IMR-90 (cell line): ENCODE measurements around the gene SLC8A1. TPM values are rescaled to one million over a fixed set of nuclear protein-coding genes. Genes with fewer than 3 reads are reported as not detected.

ENCODE experiments used
- ATAC-seq: fragments of 200-7000 bp; cut with Tn5 transposase; 2 replicates; pipeline ENCODE4 v1.9.1; 2020; ENCODE audit warnings: low read depth, mild to moderate bottlenecking, moderate library complexity
- BruUV-seq: library from RNA; stranded (reverse); fragments of 400-500 nt; replicated peaks from 2 replicates; lab custom pipeline; 2021; lab: Mats Ljungman, UMichigan
- CTCF ChIA-PET: fragments of 300-600 bp; formaldehyde crosslinking; extraction: SDS; loops from one replicate; lab custom pipeline; 2021; ENCODE audit warnings: antibody characterized with exemption; lab: Yijun Ruan, JAX
- POLR2A ChIA-PET: fragments of 300-600 bp; sonication (Branson Sonifier 250); formaldehyde crosslinking; loops from one replicate; lab custom pipeline; 2022; ENCODE audit warnings: antibody characterized with exemption; ENCODE audit not compliant: unreplicated experiment; lab: Charles Lee
- DNase-seq: peaks from one replicate; pipeline ENCODE4 v3.0.0; 2013
- H2AFZ ChIP-seq: replicated peaks from 2 replicates; pipeline ENCODE3; 2013; ENCODE audit warnings: low read length, mild to moderate bottlenecking; ENCODE audit not compliant: poor library complexity
- H2AK5ac ChIP-seq: 2 replicates; pipeline ENCODE4 v1.6.1; 2013; ENCODE audit warnings: low read depth, low read length, inconsistent platforms
- H2AK9ac ChIP-seq: replicated peaks from 2 replicates; pipeline ENCODE3; 2013; ENCODE audit warnings: mild to moderate bottlenecking, low read depth, low read length, moderate library complexity; ENCODE audit not compliant: poor library complexity
- H2BK120ac ChIP-seq: 2 replicates; pipeline ENCODE4 v1.6.1; 2013; ENCODE audit warnings: low read depth, low read length, inconsistent platforms
- H2BK15ac ChIP-seq: 3 replicates; pipeline ENCODE4 v1.6.1; 2013; ENCODE audit warnings: low read depth, low read length, inconsistent platforms
- H2BK20ac ChIP-seq: 2 replicates; pipeline ENCODE4 v1.6.1; 2013; ENCODE audit warnings: low read depth, mild to moderate bottlenecking, inconsistent platforms, low read length, moderate library complexity
- H2BK5ac ChIP-seq: 2 replicates; pipeline ENCODE4 v1.6.1; 2013; ENCODE audit warnings: mild to moderate bottlenecking, low read depth, low read length, inconsistent platforms; ENCODE audit not compliant: poor library complexity, severe bottlenecking
- H3K14ac ChIP-seq: replicated peaks from 2 replicates; pipeline ENCODE4 v1.6.1; 2013; ENCODE audit warnings: low read depth, low read length, inconsistent platforms
- H3K18ac ChIP-seq: 2 replicates; pipeline ENCODE4 v1.6.1; 2013; ENCODE audit warnings: low read depth, low read length, control low read depth
- H3K23ac ChIP-seq: 2 replicates; pipeline ENCODE4 v1.6.1; 2013; ENCODE audit warnings: low read depth, low read length, inconsistent platforms
- H3K27ac ChIP-seq: 2 replicates; pipeline ENCODE4 v1.5.1; 2013; ENCODE audit warnings: mild to moderate bottlenecking, control low read depth, low read length; ENCODE audit not compliant: insufficient read depth
- H3K27me3 ChIP-seq: 2 replicates; pipeline ENCODE4 v1.6.1; 2013; ENCODE audit warnings: low read length; ENCODE audit not compliant: control insufficient read depth, insufficient read depth
- H3K36me3 ChIP-seq: 2 replicates; pipeline ENCODE4 v1.6.1; 2013; ENCODE audit warnings: low read length, mixed read lengths; ENCODE audit not compliant: control insufficient read depth, insufficient read depth
- H3K4ac ChIP-seq: 2 replicates; pipeline ENCODE4 v1.6.1; 2013; ENCODE audit warnings: low read depth, low read length, inconsistent platforms
- H3K4me1 ChIP-seq: 2 replicates; pipeline ENCODE4 v1.6.1; 2013; ENCODE audit warnings: low read length, mixed read lengths; ENCODE audit not compliant: control insufficient read depth, insufficient read depth
- H3K4me2 ChIP-seq: 2 replicates; pipeline ENCODE4 v1.6.1; 2013; ENCODE audit warnings: low read depth, mild to moderate bottlenecking, control low read depth, low read length, moderate library complexity
- H3K4me3 ChIP-seq: 2 replicates; pipeline ENCODE4 v1.5.1; 2013; ENCODE audit warnings: low read depth, mild to moderate bottlenecking, control low read depth, low read length, moderate library complexity; ENCODE audit not compliant: insufficient read depth
- H3K56ac ChIP-seq: 2 replicates; pipeline ENCODE4 v1.6.1; 2013; ENCODE audit warnings: low read length, inconsistent platforms; ENCODE audit not compliant: insufficient read depth; ENCODE audit errors: extremely low read depth
- H3K79me1 ChIP-seq, 2 experiments: 2 replicates each; pipeline ENCODE4 v1.6.1; 2013; ENCODE audit warnings: low read length in 2 of 2, inconsistent platforms in 1 of 2, low read depth in 1 of 2
- H3K9ac ChIP-seq: 2 replicates; pipeline ENCODE4 v1.6.1; 2013; ENCODE audit warnings: low read depth, low read length, control low read depth
- H3K9me1 ChIP-seq: 2 replicates; pipeline ENCODE4 v1.6.1; 2013; ENCODE audit warnings: low read length, inconsistent platforms; ENCODE audit not compliant: insufficient read depth
- H3K9me3 ChIP-seq: 2 replicates; pipeline ENCODE4 v1.6.1; 2013; ENCODE audit warnings: low read length; ENCODE audit not compliant: control insufficient read depth, insufficient read depth
- H4K20me1 ChIP-seq: 2 replicates; pipeline ENCODE4 v1.6.1; 2013; ENCODE audit warnings: low read length, inconsistent platforms; ENCODE audit not compliant: insufficient read depth
- H4K5ac ChIP-seq: 2 replicates; pipeline ENCODE4 v1.6.1; 2013; ENCODE audit warnings: mild to moderate bottlenecking, low read depth, low read length, control low read depth
- H4K8ac ChIP-seq, 2 experiments: 2 replicates each; pipeline ENCODE4 v1.6.1; 2013; ENCODE audit warnings: low read depth in 2 of 2, low read length in 2 of 2, control low read depth in 1 of 2, inconsistent platforms in 1 of 2
- H4K91ac ChIP-seq: 2 replicates; pipeline ENCODE4 v1.6.1; 2013; ENCODE audit warnings: low read depth, low read length, inconsistent platforms; ENCODE audit not compliant: insufficient read depth
- CHD1 ChIP-seq: IDR thresholded peaks from 2 replicates; pipeline ENCODE4 v1.6.1; 2012; ENCODE audit warnings: low read depth, low read length, improper control_type of control experiment
- WGBS, 2 experiments: methylation state at CpG; one replicate each; pipeline versions ENCODE4 v1.1.5 to v1.1.7; 2013; ENCODE audit warnings: missing lambda C conversion rate in 2 of 2; ENCODE audit not compliant: insufficient read length in 1 of 2; ENCODE audit errors: extremely low coverage in 2 of 2; 5-methylcytosine and 5-hydroxymethylcytosine counted together
- dilution Hi-C: fragments of 300-500 bp; cut with HindIII; formaldehyde crosslinking; loops from one replicate; pipeline ENCODE4 v1.14.3; 2018; ENCODE audit warnings: low sequenced_read_pairs; ENCODE audit not compliant: unreplicated experiment
- in situ Hi-C: fragments of 300-500 bp; cut with MboI; formaldehyde crosslinking; loops from 3 replicates; pipeline ENCODE4 v1.14.3; 2019; ENCODE audit warnings: low sequenced_read_pairs, inconsistent platforms, mixed read lengths
- intact Hi-C: fragments of 100-400 bp; cut with micrococcal nuclease; formaldehyde crosslinking; loops from 2 replicates; pipeline ENCODE4 v1.10.0; 2022
- polyA plus RNA-seq, 3 experiments: library from polyadenylated mRNA; depleted of rRNA; stranded (reverse); fragments of >200 nt; gene quantifications; 2 replicates each; pipeline ENCODE4 v1.2.3, GENCODE V29; 2012; ENCODE audit warnings: low replicate concordance in 1 of 3
- total RNA-seq: library from RNA; depleted of rRNA; stranded (reverse); fragments of >200 nt; gene quantifications from 2 replicates; pipeline ENCODE4 v1.2.3, GENCODE V29; 2012

The SLC8A1 gene
- total and polyA plus RNA-seq, 2 of the 4 experiments (the other 2 are of a cell fraction), result 7.7 to 57.0 TPM

DNA sequence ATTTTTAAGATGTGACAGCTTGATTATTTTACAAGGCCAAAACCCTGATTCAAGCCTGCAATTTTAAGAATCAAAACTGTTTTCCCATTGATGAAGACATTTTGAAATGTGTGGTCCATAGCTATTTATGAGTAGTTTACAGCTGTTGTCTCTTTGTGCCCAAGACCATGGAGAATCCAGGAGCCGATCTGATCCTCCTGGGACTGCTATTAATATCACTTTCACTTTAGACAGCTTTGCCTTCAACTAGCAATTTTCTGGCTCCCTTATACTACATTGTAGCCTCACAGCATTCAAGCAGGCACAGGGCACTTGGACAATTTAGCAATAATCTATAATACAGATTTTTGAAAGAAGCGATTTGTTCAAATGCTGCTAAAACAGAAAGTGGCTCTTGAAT lies 172.9 kb downstream of the SLC8A1 start:
- Histone ChIP-seq H3K9me1 (no peaks in the 10 kb centered on the region; the same call in 1 of the 2 replicates), H2BK5ac (peak overlapping the region; percentile 6)
- dilution Hi-C loops, result no loop called here

More for the DNA sequence above, 172.9 kb downstream of the SLC8A1 start:
- ChIA-PET CTCF (no interaction called here), POLR2A (interaction anchor here (0.5 kb wide), 1 partner anchor 1535 kb away, joined by 3 read pairs; no protein-coding TSS in a partner anchor)
- ATAC-seq (peak; percentile 25; the same call in 1 of the 2 replicates), DNase-seq (peak; percentile 24)
- Histone ChIP-seq H2AK5ac (no peak overlapping the region), H3K4ac (peak overlapping the region; percentile 46; the same call in 1 of the 2 replicates), H2AK9ac (no peak overlapping the region), H4K8ac (peak overlapping the region in 1 of 2 experiments; percentile 66; a peak in 3 of 4 replicates), H3K27ac (peak overlapping the region; percentile 23; the same call in 1 of the 2 replicates), H4K91ac (0 out of 2 replicates have a peak overlapping the region, but pooled peaks have one; percentile 0), H3K36me3 (no peaks in the 10 kb centered on the region), H3K4me1 (peaks cover 21% of the 10 kb centered on the region), H2BK20ac (0 out of 2 replicates have a peak overlapping the region, but pooled peaks have one; percentile 43), H3K4me2 (peak overlapping the region; percentile 98), H3K18ac (peak overlapping the region; percentile 76; the same call in 1 of the 2 replicates), H3K27me3 (no peaks in the 10 kb centered on the region), H3K9ac (peak overlapping the region; percentile 84), H2BK120ac (peak overlapping the region; percentile 48), H3K9me3 (no peaks in the 10 kb centered on the region), H2AFZ (no peak overlapping the region), H4K5ac (peak overlapping the region; percentile 80; the same call in 1 of the 2 replicates), H3K4me3 (peak overlapping the region; percentile 45; the same call in 1 of the 2 replicates), H4K20me1 (no peaks in the 10 kb centered on the region), H3K79me1 (peaks cover 10 to 16% of the 10 kb centered on the region in 2 experiments), H3K14ac (peak overlapping the region; percentile 10; the same call in 1 of the 2 replicates), H3K23ac (no peak overlapping the region; the same call in 1 of the 2 replicates), H3K56ac (no peak overlapping the region), H2BK15ac (no peak overlapping the region; the same call in 2 of the 3 replicates)
- no peak for TF ChIP-seq CHD1
- in situ Hi-C loops, result no loop called here
- BruUV-seq, result no TSS peak
- no CpG with 5 or more reads among the region's 2 CpGs for WGBS, 2 experiments
- intact Hi-C loops, result no loop called here
